ENCODE data around the gene CFAP100.

CFAP100 gene

GRCh38 chr3:126394179-126394976, at the start of gene CFAP100:
Gene CFAP100 (plus strand): TSS chr3:126394909. CDS start chr3:126396001, 1,092 bp downstream.
- peak in 44 of 58 donors; percentile 6 to 70 (median 32) for DNase-seq

GRCh38 chr3:126345231-126345630, 49.5 kb upstream of the CFAP100 start:
- DNase-seq = no peak

GRCh38 chr3:126345641-126346460, 48.9 kb upstream of the CFAP100 start:
- DNase-seq = no peak

GRCh38 chr3:126346466-126346865, 48.2 kb upstream of the CFAP100 start:
- DNase-seq = no peak

GRCh38 chr3:126347543-126348161, 47.1 kb upstream of the CFAP100 start:
- peak in 3 of 58 donors; percentile 37 to 48 (median 48) for DNase-seq

GRCh38 chr3:126348308-126348920, 46.3 kb upstream of the CFAP100 start:
- DNase-seq = no peak

GRCh38 chr3:126349071-126349470, 45.6 kb upstream of the CFAP100 start:
- no peak for DNase-seq

- no peak for DNase-seq
Measured at GRCh38 chr3:126349611-126350501, 44.9 kb upstream of the CFAP100 start.

- DNase-seq = no peak
Measured at GRCh38 chr3:126350502-126351085, 44.1 kb upstream of the CFAP100 start.

GRCh38 chr3:126351086-126351770, 43.5 kb upstream of the CFAP100 start:
- no peak for DNase-seq

GRCh38 chr3:126351771-126352475, 42.8 kb upstream of the CFAP100 start:
- DNase-seq = no peak

GRCh38 chr3:126352476-126353454, 41.9 kb upstream of the CFAP100 start:
- no peak for DNase-seq

- no peak for DNase-seq
Measured at GRCh38 chr3:126353694-126354321, 40.9 kb upstream of the CFAP100 start.

GRCh38 chr3:126354776-126355175, 39.9 kb upstream of the CFAP100 start:
- DNase-seq = no peak

GRCh38 chr3:126355251-126355650, 39.5 kb upstream of the CFAP100 start:
- DNase-seq = no peak

- DNase-seq = peak; percentile 56 to 99 (median 94)
Measured at GRCh38 chr3:126355777-126356372, 38.8 kb upstream of the CFAP100 start.

All from anterior cingulate cortex (tissue), 58 donors.